ENCODE data around the gene SFXN5. TPM values are rescaled to one million over a fixed set of nuclear protein-coding genes. Genes with fewer than 3 reads are reported as not detected.

SFXN5 gene
- total and polyA plus RNA-seq, 2 experiments from 2014 or later, result 10.0 to 16.4 TPM

- H3K27ac ChIP-seq, result no peak overlapping the region
- no peaks in the 10 kb centered on the region for H3K9me3 ChIP-seq (ENCODE audit: low read depth)
- no peaks in the 10 kb centered on the region for H3K9me2 ChIP-seq (ENCODE audit: insufficient read depth)
- H2AFZ ChIP-seq, result no peak overlapping the region
- H3F3A ChIP-seq (ENCODE audit: insufficient read depth), result no peaks in the 10 kb centered on the region
- H4K20me1 ChIP-seq (ENCODE audit: insufficient read depth), result no peaks in the 10 kb centered on the region
- H3K9ac ChIP-seq, result no peak overlapping the region
- in situ Hi-C loops (cut with MboI), result no loop called here
- TF ChIP-seq EZH2phosphoT487 (IDR thresholded peaks at IDR 0.05; ENCODE audit: insufficient read depth, low read depth) (no peak), EZH2 (IDR thresholded peaks at IDR 0.05; ENCODE audit: insufficient read depth, poor library complexity, severe bottlenecking) (no peak)
- H3K4me2 ChIP-seq (ENCODE audit: unreplicated experiment), result no peak overlapping the region
- H3K4me1 ChIP-seq (ENCODE audit: insufficient read depth), result peaks cover 10% of the 10 kb centered on the region; the same call in 1 of the 2 replicates
- no peak overlapping the region for H3K4me3 ChIP-seq
- H3K79me2 ChIP-seq (ENCODE audit: insufficient read depth), result no peaks in the 10 kb centered on the region
- no peak for DNase-seq
- H3K27me3 ChIP-seq (replicated peaks; ENCODE audit: insufficient read depth), result no peaks in the 10 kb centered on the region
- 89 to 100% methylated on average over 1 of the region's 1 CpG for WGBS, 2 experiments (ENCODE audit: low coverage in 1 of 2, low lambda C conversion rate in 2 of 2, missing lambda C conversion rate in 2 of 2)
- H3K36me3 ChIP-seq (ENCODE audit: low read depth), result no peaks in the 10 kb centered on the region
These were observed 44.2 kb downstream of the SFXN5 start for GRCh38 chr2:73027340-73027739.

DNA sequence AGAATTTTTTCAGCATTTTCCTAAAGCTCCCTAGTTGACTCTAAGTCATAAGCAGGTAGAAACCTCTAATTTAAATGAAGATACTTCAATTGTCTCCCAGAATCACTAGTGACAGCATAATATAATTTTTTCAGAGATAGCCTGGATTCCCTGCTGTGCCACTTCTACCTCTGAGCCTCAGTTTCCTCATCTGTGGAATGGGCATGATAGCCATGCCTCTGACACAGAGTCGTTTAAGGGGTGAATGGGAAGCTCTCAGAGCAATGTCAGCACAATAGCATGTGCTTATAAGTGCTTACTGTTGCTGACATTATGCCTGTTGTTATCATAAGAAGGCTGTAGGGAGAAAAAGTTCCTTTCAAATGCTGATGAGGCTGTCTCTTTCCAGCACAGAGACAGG is 48.0 kb downstream of the SFXN5 start:
- no peak for DNase-seq
- 39 to 60% methylated on average over 1 of the region's 1 CpG for WGBS, 2 experiments (ENCODE audit: low coverage in 1 of 2, low lambda C conversion rate in 2 of 2, missing lambda C conversion rate in 2 of 2)
- in situ Hi-C loops (cut with MboI), result no loop called here

DNA sequence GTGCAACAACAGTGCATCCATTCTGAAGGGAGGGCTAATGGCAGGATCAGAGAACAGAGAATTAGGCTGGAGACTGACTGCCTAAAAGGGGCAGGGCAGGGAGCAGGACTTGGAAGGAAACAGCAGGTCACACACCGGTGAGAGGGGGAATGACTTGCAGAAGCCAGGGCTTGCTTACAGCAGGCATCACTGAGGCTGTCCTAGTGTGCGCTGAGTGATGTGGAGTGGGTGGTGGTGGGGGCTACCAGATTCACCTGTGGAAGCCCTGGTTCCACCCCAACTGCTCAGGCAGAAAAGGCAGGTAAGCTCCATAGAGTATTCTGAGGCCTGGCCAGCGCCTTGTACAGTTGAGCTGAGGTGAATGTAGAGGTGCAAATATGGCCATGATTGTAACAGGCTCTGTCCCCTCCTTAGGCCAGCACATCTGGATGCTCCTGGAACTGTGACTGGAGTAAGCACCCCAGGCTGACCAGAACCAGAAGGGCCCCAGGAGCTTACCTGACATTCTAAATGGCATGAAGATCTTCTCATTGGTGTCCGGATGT is 49.4 kb downstream of the SFXN5 start:
- Histone ChIP-seq H3K27ac (no peak overlapping the region), H3K4me2 (ENCODE audit: unreplicated experiment) (no peak overlapping the region), H2AFZ (no peak overlapping the region), H3K27me3 (replicated peaks; ENCODE audit: insufficient read depth) (no peaks in the 10 kb centered on the region), H3K9me3 (ENCODE audit: low read depth) (no peaks in the 10 kb centered on the region), H3K79me2 (ENCODE audit: insufficient read depth) (no peaks in the 10 kb centered on the region), H3K4me3 (no peak overlapping the region), H3K4me1 (ENCODE audit: insufficient read depth) (peaks cover 11% of the 10 kb centered on the region), H3F3A (ENCODE audit: insufficient read depth) (no peaks in the 10 kb centered on the region), H3K9me2 (ENCODE audit: insufficient read depth) (no peaks in the 10 kb centered on the region; the same call in 1 of the 2 replicates), H3K9ac (no peak overlapping the region), H4K20me1 (ENCODE audit: insufficient read depth) (no peaks in the 10 kb centered on the region), H3K36me3 (ENCODE audit: low read depth) (no peaks in the 10 kb centered on the region)
- TF ChIP-seq EZH2 (IDR thresholded peaks at IDR 0.05; ENCODE audit: insufficient read depth, poor library complexity, severe bottlenecking) (no peak), EZH2phosphoT487 (IDR thresholded peaks at IDR 0.05; ENCODE audit: insufficient read depth, low read depth) (no peak)
- in situ Hi-C loops (cut with MboI), result no loop called here
- no peak for DNase-seq
- WGBS, 2 experiments (ENCODE audit: low coverage in 1 of 2, low lambda C conversion rate in 2 of 2, missing lambda C conversion rate in 2 of 2), result 94 to 95% methylated on average over 4 of the region's 4 CpGs

More for the DNA sequence above, 48.0 kb downstream of the SFXN5 start:
- H3K9me3 ChIP-seq (ENCODE audit: low read depth), result no peaks in the 10 kb centered on the region
- H3K9ac ChIP-seq, result no peak overlapping the region
- no peak overlapping the region for H3K27ac ChIP-seq
- no peak for TF ChIP-seq EZH2phosphoT487 (IDR thresholded peaks at IDR 0.05; ENCODE audit: insufficient read depth, low read depth)
- no peak for TF ChIP-seq EZH2 (IDR thresholded peaks at IDR 0.05; ENCODE audit: insufficient read depth, poor library complexity, severe bottlenecking)
- no peak overlapping the region for H3K4me3 ChIP-seq
- peaks cover 11% of the 10 kb centered on the region for H3K4me1 ChIP-seq (ENCODE audit: insufficient read depth)
- H3F3A ChIP-seq (ENCODE audit: insufficient read depth), result no peaks in the 10 kb centered on the region
- no peaks in the 10 kb centered on the region for H3K27me3 ChIP-seq (replicated peaks; ENCODE audit: insufficient read depth)
- no peaks in the 10 kb centered on the region; the same call in 1 of the 2 replicates for H3K9me2 ChIP-seq (ENCODE audit: insufficient read depth)
- H4K20me1 ChIP-seq (ENCODE audit: insufficient read depth), result no peaks in the 10 kb centered on the region
- H3K4me2 ChIP-seq (ENCODE audit: unreplicated experiment), result no peak overlapping the region
- no peaks in the 10 kb centered on the region for H3K36me3 ChIP-seq (ENCODE audit: low read depth)
- H3K79me2 ChIP-seq (ENCODE audit: insufficient read depth), result no peaks in the 10 kb centered on the region
- no peak overlapping the region for H2AFZ ChIP-seq

GRCh38 chr2:73021371-73022010 is 50.0 kb downstream of the SFXN5 start:
- DNase-seq, result no peak
- TF ChIP-seq EZH2 (IDR thresholded peaks at IDR 0.05; ENCODE audit: insufficient read depth, poor library complexity, severe bottlenecking) (no peak), EZH2phosphoT487 (IDR thresholded peaks at IDR 0.05; ENCODE audit: insufficient read depth, low read depth) (no peak)
- no peaks in the 10 kb centered on the region for H3F3A ChIP-seq (ENCODE audit: insufficient read depth)
- no peaks in the 10 kb centered on the region for H3K9me3 ChIP-seq (ENCODE audit: low read depth)
- H4K20me1 ChIP-seq (ENCODE audit: insufficient read depth), result no peaks in the 10 kb centered on the region
- in situ Hi-C loops (cut with MboI), result no loop called here
- peaks cover 11% of the 10 kb centered on the region for H3K4me1 ChIP-seq (ENCODE audit: insufficient read depth)
- 91% methylated on average over 8 of the region's 8 CpGs for WGBS, 2 experiments (ENCODE audit: low coverage in 1 of 2, low lambda C conversion rate in 2 of 2, missing lambda C conversion rate in 2 of 2)
- no peak overlapping the region for H3K27ac ChIP-seq
- no peaks in the 10 kb centered on the region for H3K79me2 ChIP-seq (ENCODE audit: insufficient read depth)
- H3K9ac ChIP-seq, result no peak overlapping the region
- H3K9me2 ChIP-seq (ENCODE audit: insufficient read depth), result no peaks in the 10 kb centered on the region; the same call in 1 of the 2 replicates
- no peaks in the 10 kb centered on the region for H3K36me3 ChIP-seq (ENCODE audit: low read depth)
- H2AFZ ChIP-seq, result no peak overlapping the region
- H3K4me2 ChIP-seq (ENCODE audit: unreplicated experiment), result peak overlapping the region; percentile 7
- H3K27me3 ChIP-seq (replicated peaks; ENCODE audit: insufficient read depth), result no peaks in the 10 kb centered on the region
- no peak overlapping the region for H3K4me3 ChIP-seq
